GM18498 (cell line): ENCODE measurements around the gene TEX48.

Source experiments
- ATAC-seq: cut with Tn5 transposase; IDR thresholded peaks from one replicate; pipeline ENCODE4 v1.9.1; 2021; ENCODE audit warnings: mild to moderate bottlenecking, moderate library complexity; ENCODE audit not compliant: unreplicated experiment

The TEX48 gene

GRCh38 chr9:114694146-114694545, 12.2 kb upstream of the TEX48 start:
- ATAC-seq: no peak

- no peak for ATAC-seq
Measured at GRCh38 chr9:114693248-114693855, 11.4 kb upstream of the TEX48 start.

- no peak for ATAC-seq
Measured at GRCh38 chr9:114691956-114692295, 9.9 kb upstream of the TEX48 start.

- peak; percentile 70 for ATAC-seq
Measured at GRCh38 chr9:114691046-114691955, 9.3 kb upstream of the TEX48 start.

GRCh38 chr9:114690308-114690707, 8.3 kb upstream of the TEX48 start:
- ATAC-seq: no peak

GRCh38 chr9:114689813-114690212, 7.8 kb upstream of the TEX48 start:
- ATAC-seq: no peak

- no peak for ATAC-seq
Measured at GRCh38 chr9:114688909-114689610, 7.1 kb upstream of the TEX48 start.

- ATAC-seq: no peak
Measured at GRCh38 chr9:114688379-114688778, 6.4 kb upstream of the TEX48 start.

GRCh38 chr9:114687034-114687433, 5.0 kb upstream of the TEX48 start:
- ATAC-seq: no peak

- ATAC-seq: no peak
Measured at GRCh38 chr9:114685951-114686350, 4.0 kb upstream of the TEX48 start.

- ATAC-seq: no peak
Measured at GRCh38 chr9:114684036-114684435, 2.0 kb upstream of the TEX48 start.

GRCh38 chr9:114682846-114683245, 854 bp upstream of the TEX48 start:
- ATAC-seq: no peak

GRCh38 chr9:114680259-114681001, 1.6 kb downstream of the TEX48 start:
- no peak for ATAC-seq

GRCh38 chr9:114678795-114679194, 3.2 kb downstream of the TEX48 start:
- no peak for ATAC-seq

GRCh38 chr9:114678130-114678529, 3.9 kb downstream of the TEX48 start:
- no peak for ATAC-seq

GRCh38 chr9:114677418-114677817, 4.6 kb downstream of the TEX48 start:
- no peak for ATAC-seq

GRCh38 chr9:114676901-114677300, 5.1 kb downstream of the TEX48 start:
- no peak for ATAC-seq

- ATAC-seq: no peak
Measured at GRCh38 chr9:114674798-114675540, 7.0 kb downstream of the TEX48 start.

GRCh38 chr9:114674076-114674797, 7.8 kb downstream of the TEX48 start:
- ATAC-seq: no peak

- no peak for ATAC-seq
Measured at GRCh38 chr9:114671605-114672004, 10.4 kb downstream of the TEX48 start.
